Astrocyte of the cerebellum (primary cell): ENCODE data around the gene GABRG3.

Experiments
- DNase-seq: peaks from one replicate; pipeline ENCODE4 v3.0.0-alpha.2; 2011; ENCODE audit warnings: low read depth
- H3K4me3 ChIP-seq: 2 replicates; pipeline ENCODE4 v1.5.1; 2011; ENCODE audit warnings: mild to moderate bottlenecking, low read depth, low read length, moderate library complexity
- in situ Hi-C: cut with HindIII; loops from 2 replicates; pipeline ENCODE4 v1.10.0; 2017; ENCODE audit warnings: low sequenced_read_pairs
- TF ChIP-seq, protein P1 (sequence below): IDR thresholded peaks from 2 replicates; pipeline ENCODE4 v1.5.1; 2012; ENCODE audit warnings: low read length, low read depth, moderate library complexity, mild to moderate bottlenecking; ENCODE audit errors: missing control alignments

The GABRG3 gene

DNA sequence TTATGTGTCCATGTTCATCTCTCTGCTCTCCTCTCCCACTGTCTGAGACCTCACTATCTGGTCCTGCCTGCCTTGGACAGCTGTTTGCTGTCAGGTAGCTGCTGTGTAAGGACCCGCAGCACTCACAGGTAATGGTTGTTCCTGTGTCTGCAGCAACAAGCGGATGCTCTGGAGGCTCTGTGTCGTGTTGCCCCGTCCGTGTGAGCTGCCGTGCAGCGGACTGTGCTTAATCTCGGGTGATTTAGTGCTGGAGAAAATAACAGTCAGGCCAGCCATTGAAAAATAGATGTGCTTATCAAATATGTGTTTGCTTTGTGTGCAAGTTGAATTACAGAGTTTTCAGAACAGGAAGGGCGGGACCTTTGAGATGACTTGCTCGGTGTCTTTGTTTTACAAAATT is 121.4 kb downstream of the GABRG3 start:
- H3K4me3 ChIP-seq: no peak overlapping the region
- no peak for DNase-seq
- TF ChIP-seq, protein P1, sequence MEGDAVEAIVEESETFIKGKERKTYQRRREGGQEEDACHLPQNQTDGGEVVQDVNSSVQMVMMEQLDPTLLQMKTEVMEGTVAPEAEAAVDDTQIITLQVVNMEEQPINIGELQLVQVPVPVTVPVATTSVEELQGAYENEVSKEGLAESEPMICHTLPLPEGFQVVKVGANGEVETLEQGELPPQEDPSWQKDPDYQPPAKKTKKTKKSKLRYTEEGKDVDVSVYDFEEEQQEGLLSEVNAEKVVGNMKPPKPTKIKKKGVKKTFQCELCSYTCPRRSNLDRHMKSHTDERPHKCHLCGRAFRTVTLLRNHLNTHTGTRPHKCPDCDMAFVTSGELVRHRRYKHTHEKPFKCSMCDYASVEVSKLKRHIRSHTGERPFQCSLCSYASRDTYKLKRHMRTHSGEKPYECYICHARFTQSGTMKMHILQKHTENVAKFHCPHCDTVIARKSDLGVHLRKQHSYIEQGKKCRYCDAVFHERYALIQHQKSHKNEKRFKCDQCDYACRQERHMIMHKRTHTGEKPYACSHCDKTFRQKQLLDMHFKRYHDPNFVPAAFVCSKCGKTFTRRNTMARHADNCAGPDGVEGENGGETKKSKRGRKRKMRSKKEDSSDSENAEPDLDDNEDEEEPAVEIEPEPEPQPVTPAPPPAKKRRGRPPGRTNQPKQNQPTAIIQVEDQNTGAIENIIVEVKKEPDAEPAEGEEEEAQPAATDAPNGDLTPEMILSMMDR: no peak
- in situ Hi-C loops: no loop called here

DNA sequence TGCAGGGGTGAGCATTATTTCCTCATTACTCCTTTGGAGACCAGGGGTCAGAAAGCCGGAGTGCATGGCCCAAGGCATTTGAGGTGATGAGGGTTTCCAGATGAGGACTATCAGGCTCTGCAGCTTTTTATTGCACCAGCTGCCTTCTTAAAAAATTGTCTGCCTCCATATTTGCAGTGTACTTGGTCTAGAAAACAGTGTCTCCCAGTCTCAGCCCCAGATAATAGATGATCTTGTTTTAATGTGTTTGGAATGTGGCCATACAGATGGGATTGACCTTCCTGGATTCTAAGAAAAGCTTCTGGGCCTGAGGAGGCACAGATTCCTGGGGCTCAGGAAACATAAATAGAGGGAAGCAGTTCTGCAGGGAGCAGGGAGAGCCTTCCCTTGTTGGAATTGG is 123.3 kb downstream of the GABRG3 start:
- in situ Hi-C loops: no loop called here
- no peak for DNase-seq
- TF ChIP-seq, protein P1: no peak
- H3K4me3 ChIP-seq: no peak overlapping the region

DNA sequence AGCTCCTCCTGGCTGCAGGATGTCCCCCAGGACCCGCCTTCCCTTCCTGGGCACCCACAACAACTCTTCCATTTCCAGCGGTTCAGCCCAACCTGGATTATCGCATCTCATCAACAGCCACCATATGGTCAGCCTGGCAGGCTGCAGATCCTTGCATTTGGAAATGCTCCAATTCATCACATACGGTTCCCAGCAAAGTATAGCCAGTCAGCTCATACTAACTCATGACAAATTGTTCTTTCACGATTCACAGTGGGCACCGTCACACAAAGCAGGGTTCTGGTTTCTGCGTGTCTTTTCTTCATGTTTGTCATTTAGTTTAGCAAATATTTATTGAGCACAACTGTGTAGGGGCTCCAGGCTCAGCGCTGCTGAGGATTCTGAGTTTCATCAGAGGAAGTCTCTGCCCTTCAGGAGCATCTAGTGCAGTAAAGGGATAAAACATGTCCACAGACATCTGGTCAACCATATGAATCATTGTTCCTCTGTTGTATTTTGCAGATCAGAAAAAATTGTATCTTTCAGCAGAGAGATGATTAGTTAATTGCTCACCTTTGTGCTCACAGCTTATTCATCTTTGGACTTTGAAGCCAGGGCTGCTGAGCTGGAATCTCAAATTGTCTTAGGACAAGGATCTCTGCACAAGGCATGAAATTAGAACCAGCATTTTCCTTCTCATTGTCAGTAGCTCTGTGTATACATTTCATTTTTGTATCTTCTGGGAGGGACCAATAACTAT is 125.1 kb downstream of the GABRG3 start:
- DNase-seq: no peak
- TF ChIP-seq, protein P1: no peak
- in situ Hi-C loops: no loop called here
- no peak overlapping the region for H3K4me3 ChIP-seq

DNA sequence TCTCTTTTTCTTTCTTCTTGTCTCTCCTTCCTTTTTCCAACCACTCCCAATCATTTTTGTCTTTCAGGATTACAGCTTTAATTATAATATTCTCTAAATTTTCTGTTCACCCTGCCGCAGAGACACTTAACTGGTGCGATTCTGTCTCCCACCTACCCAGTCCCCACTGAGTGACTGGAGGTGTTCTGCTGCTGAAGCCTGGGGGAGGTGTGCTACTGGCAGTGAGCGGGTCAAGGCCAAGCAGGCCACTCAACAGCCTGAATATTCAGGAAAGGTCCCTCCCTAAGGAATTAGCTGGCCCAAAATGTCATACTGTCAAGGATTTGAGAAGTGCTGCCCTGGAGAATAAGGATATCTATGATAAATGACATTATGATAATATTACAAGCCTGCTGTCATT is 126.5 kb downstream of the GABRG3 start:
- no peak for DNase-seq
- TF ChIP-seq, protein P1: no peak
- no peak overlapping the region for H3K4me3 ChIP-seq
- in situ Hi-C loops: no loop called here

DNA sequence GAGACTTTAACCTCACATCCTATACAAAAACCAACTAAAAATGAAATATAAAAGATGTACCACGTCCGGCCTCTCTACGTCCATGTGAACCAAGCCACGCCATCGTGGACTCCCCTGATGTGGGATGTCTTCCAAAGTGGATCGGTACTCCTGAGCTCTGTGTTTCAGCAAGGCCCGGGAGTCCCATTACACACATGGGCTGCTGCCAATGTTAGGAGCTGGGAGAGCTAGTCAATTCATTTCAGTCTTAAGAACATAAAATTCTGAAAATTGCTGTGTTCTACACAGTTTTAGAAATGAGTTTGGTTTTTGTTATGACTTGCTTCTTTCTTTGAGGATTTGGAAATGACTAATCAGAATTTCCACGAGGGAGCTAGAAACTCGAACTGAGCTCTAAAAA is 131.0 kb downstream of the GABRG3 start:
- no peak for DNase-seq
- in situ Hi-C loops: no loop called here
- H3K4me3 ChIP-seq: no peak overlapping the region
- TF ChIP-seq, protein P1: no peak

DNA sequence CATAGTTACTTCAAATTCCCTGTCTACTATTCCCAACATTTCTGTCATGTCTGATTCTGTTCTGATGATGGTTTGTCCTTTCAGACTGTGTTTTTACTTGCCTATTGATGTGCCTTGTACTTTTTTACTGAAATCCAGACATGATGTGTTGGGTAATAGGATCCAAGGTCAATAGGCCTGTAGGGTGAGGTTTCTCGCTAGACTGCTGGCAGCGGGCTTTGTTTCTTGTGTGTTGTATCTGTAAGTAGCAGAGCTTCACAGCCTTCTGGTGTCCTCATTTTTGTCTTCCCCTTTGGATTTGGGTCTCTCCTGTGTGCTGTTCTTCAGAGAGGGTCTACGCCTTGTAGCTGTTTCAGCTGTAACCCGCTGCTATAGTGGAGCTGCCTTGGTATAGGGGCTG is 140.3 kb downstream of the GABRG3 start:
- H3K4me3 ChIP-seq: no peak overlapping the region
- in situ Hi-C loops: no loop called here
- no peak for DNase-seq
- TF ChIP-seq, protein P1: no peak

DNA sequence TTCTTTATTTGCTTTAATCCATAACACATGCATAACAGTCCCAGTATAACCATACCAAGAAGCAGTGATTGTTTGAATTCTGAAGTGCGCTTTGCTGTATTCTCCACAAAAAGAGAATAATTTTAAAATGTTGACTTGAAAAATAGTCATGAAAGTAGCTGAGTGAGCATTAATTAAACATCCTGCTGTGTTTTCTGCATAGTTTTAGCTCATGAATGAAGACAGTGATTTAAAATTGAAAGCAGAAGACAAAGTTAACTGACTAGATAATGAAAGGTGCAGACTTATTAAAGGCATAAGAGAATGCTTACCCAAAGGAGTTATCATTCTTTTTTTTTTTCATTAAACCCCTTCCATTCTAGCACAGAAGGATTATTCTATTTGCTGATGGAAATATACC is 143.5 kb downstream of the GABRG3 start:
- no peak for DNase-seq
- in situ Hi-C loops: no loop called here
- H3K4me3 ChIP-seq: no peak overlapping the region
- TF ChIP-seq, protein P1: no peak
